SU-DHL-6 (cell line): Measurements from ENCODE around the gene PPP6R3.
"Not testable (repeated sequence)": the region's sequence is repeated elsewhere in the genome, so short reads cannot be mapped to it uniquely, and the experiment has no call there.

Experiments used
- H2AFZ ChIP-seq: fragments of 200-600 bp; sonication (generic); 2 replicates; pipeline ENCODE4 v1.6.1; 2014; ENCODE audit warnings: low read depth, mild to moderate bottlenecking, moderate library complexity, mixed read lengths, antibody characterized with exemption, low read length; ENCODE audit not compliant: severe bottlenecking
- H3F3A ChIP-seq: fragments of 200-600 bp; shearing (Covaris generic); 2 replicates; pipeline ENCODE4 v1.6.0; 2016; ENCODE audit warnings: antibody characterized with exemption, mild to moderate bottlenecking; ENCODE audit not compliant: insufficient read depth
- H3K27ac ChIP-seq: fragments of 200-600 bp; sonication (generic); 2 replicates; pipeline ENCODE4 v1.5.1; 2016; ENCODE audit warnings: low read depth, mild to moderate bottlenecking, low read length, moderate library complexity, mixed read lengths
- H3K27me3 ChIP-seq: fragments of 200-600 bp; sonication (generic), shearing (Covaris generic); 2 replicates; pipeline ENCODE4 v1.6.0; 2014; ENCODE audit warnings: mild to moderate bottlenecking, low read length
- H3K36me3 ChIP-seq: fragments of 200-600 bp; sonication (generic); 2 replicates; pipeline ENCODE4 v1.6.1; 2014; ENCODE audit warnings: mild to moderate bottlenecking, low read length, mixed read lengths
- H3K4me2 ChIP-seq: fragments of 300-600, 200-600 bp; shearing (Covaris generic), sonication (generic); 2 replicates; pipeline ENCODE4 v1.6.0; 2014; ENCODE audit warnings: low read length, low read depth, mild to moderate bottlenecking; ENCODE audit not compliant: poor library complexity, severe bottlenecking
- H3K4me3 ChIP-seq: fragments of 200-600 bp; sonication (generic); 2 replicates; pipeline ENCODE4 v1.5.1; 2014; ENCODE audit warnings: antibody characterized with exemption, low read length, mild to moderate bottlenecking, mixed read lengths; ENCODE audit not compliant: insufficient read depth, poor library complexity, severe bottlenecking
- H3K79me2 ChIP-seq: fragments of 200-600 bp; sonication (generic); 2 replicates; pipeline ENCODE4 v1.6.1; 2014; ENCODE audit warnings: mild to moderate bottlenecking, low read length, moderate library complexity; ENCODE audit not compliant: insufficient read depth
- H3K9ac ChIP-seq: fragments of 200-600 bp; sonication (generic); 2 replicates; pipeline ENCODE4 v1.7.0; 2014; ENCODE audit warnings: mild to moderate bottlenecking, low read length
- H3K9me2 ChIP-seq: fragments of 200-600 bp; sonication (generic); replicated peaks from 2 replicates; pipeline ENCODE4 v1.6.1; 2014; ENCODE audit warnings: low read length; ENCODE audit not compliant: insufficient read depth
- H3K9me3 ChIP-seq: fragments of 200-600 bp; sonication (generic); 2 replicates; pipeline ENCODE4 v1.6.1; 2014; ENCODE audit warnings: low read length, mixed read lengths; ENCODE audit not compliant: insufficient read depth
- H4K20me1 ChIP-seq: fragments of 200-600 bp; sonication (generic); 2 replicates; pipeline ENCODE4 v1.6.1; 2014; ENCODE audit warnings: low read depth, mild to moderate bottlenecking, antibody characterized with exemption, low read length, moderate library complexity, mixed read lengths
- CTCF ChIP-seq: fragments of 200-600 bp; sonication (generic); IDR thresholded peaks from one replicate; pipeline ENCODE4 v1.5.1; 2017; ENCODE audit warnings: antibody characterized with exemption, mild to moderate bottlenecking, low read length, moderate library complexity; ENCODE audit not compliant: insufficient read depth, poor library complexity, severe bottlenecking
- EZH2phosphoT487 ChIP-seq: fragments of 200-600 bp; sonication (generic), shearing (Covaris generic); conservative IDR thresholded peaks from 2 replicates; pipeline ENCODE4 v1.6.1; 2018; ENCODE audit warnings: mild to moderate bottlenecking, antibody characterized with exemption, low read length, moderate library complexity, mixed read lengths

PPP6R3 gene

DNA sequence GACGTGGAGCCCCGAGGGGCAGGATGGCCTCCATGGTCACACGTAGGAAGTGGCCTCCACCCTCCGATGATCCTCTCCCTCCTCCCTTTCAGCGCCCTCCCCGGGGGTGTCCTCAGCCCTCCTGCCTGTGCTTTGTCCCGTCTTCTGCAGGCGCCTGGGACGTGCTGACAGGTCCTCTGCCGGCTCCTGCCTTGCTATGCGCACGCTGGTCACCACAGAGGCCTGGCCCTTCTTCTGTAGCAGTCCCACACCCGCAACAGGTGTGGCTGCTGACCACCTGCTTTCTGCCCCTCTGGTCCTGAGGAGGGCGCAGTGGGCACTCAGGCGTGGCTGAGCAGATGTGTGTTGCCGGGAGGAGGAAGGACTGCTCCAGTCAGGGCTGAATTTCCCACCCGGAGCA lies 27.7 kb upstream of the PPP6R3 start:
- H3K9me2 ChIP-seq = no peaks in the 10 kb centered on the region
- H3K79me2 ChIP-seq = no peaks in the 10 kb centered on the region
- no peak overlapping the region for H3K27ac ChIP-seq
- no peaks in the 10 kb centered on the region for H3F3A ChIP-seq
- H3K9ac ChIP-seq = no peak overlapping the region
- no peaks in the 10 kb centered on the region for H4K20me1 ChIP-seq
- no peaks in the 10 kb centered on the region for H3K27me3 ChIP-seq
- H3K4me3 ChIP-seq = no peak overlapping the region
- H3K36me3 ChIP-seq = no peaks in the 10 kb centered on the region
- no peak overlapping the region for H2AFZ ChIP-seq
- peaks cover 7% of the 10 kb centered on the region; the same call in 1 of the 2 replicates for H3K9me3 ChIP-seq
- TF ChIP-seq CTCF (no peak), EZH2phosphoT487 (no peak)
- H3K4me2 ChIP-seq = no peak overlapping the region

DNA sequence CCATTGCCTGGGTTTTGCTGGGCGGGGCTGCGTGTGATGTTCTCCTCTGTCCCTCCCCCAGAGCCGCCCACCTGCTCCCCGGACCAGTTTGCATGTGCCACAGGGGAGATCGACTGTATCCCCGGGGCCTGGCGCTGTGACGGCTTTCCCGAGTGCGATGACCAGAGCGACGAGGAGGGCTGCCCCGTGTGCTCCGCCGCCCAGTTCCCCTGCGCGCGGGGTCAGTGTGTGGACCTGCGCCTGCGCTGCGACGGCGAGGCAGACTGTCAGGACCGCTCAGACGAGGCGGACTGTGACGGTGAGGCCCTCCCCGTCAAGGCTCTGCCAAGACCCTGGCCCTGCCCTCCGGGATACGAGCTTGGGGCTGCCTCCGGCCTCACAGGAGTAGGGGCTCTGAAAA lies 27.0 kb upstream of the PPP6R3 start:
- Histone ChIP-seq H3K27ac (no peak overlapping the region), H3F3A (no peaks in the 10 kb centered on the region), H3K9me2 (no peaks in the 10 kb centered on the region), H4K20me1 (no peaks in the 10 kb centered on the region), H3K36me3 (no peaks in the 10 kb centered on the region), H3K4me2 (no peak overlapping the region), H3K4me3 (no peak overlapping the region), H3K27me3 (no peaks in the 10 kb centered on the region), H3K9ac (no peak overlapping the region), H3K79me2 (no peaks in the 10 kb centered on the region), H2AFZ (no peak overlapping the region), H3K9me3 (peaks cover 7% of the 10 kb centered on the region; the same call in 1 of the 2 replicates)
- TF ChIP-seq CTCF (no peak), EZH2phosphoT487 (no peak)

DNA sequence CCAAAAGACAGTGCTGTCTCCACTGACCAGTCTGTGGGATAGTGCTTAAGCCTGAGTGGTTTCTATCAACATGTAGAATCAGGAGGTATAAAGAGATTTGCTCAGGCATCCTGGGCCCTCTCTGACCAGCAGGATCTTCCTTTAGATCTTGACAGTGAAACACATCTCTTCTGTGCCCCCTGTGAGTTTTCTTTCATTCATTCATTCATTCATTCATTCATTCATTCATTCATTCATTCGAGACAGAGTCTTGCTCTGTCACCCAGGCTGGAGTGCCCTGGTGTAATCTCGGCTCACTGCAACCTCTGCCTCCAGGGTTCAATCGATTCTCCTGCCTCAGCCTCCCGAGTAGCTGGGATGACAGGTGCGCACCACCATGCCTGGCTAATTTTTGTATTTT lies 26.4 kb upstream of the PPP6R3 start:
- not testable (repeated sequence) for H3K4me2 ChIP-seq, H3K9ac ChIP-seq, H3K36me3 ChIP-seq, H3K27ac ChIP-seq, H3K9me3 ChIP-seq, H3K9me2 ChIP-seq, H3F3A ChIP-seq, H3K79me2 ChIP-seq, H2AFZ ChIP-seq, H3K4me3 ChIP-seq, H3K27me3 ChIP-seq, H4K20me1 ChIP-seq

DNA sequence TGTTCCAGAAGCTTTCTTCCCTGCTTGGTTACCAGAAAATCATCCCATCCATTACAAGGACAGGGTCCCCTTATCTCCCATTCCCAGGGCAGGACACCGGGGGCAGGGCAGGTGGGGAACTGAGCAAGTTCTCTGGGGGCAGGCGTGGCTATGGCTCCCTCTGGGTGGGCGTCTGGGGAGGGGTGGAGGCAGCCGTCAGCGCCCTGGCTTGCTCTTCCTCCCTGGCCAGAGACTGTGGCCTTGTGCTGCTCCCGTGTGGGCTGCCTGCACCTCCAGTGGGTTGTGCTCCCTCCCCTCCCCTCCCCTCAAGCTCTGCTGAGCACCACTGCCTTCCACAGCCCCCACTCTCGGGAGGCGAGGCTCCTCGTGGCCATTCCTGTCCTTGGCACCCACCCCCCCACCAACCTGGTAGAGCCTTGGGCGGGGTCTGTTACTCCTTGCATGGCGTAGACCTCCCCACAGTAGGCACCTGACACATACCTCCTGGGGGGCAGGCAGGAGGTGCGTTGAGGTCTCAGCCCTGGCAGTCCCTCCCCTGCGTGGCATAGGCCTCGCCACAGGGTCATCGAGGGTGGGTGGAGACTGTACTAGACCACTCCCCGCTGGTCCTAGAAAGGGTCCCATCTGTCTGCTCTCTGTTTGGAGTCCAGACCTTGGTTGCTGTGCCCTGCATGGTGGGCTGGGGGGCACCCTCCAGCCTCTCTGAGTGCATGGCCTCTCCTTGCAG lies 24.2 kb upstream of the PPP6R3 start:
- Histone ChIP-seq H3K9me2 (no peaks in the 10 kb centered on the region), H2AFZ (no peak overlapping the region), H3F3A (no peaks in the 10 kb centered on the region), H3K4me2 (no peak overlapping the region), H3K4me3 (no peak overlapping the region), H3K79me2 (no peaks in the 10 kb centered on the region), H3K36me3 (no peaks in the 10 kb centered on the region), H3K9ac (no peak overlapping the region), H3K27me3 (no peaks in the 10 kb centered on the region), H4K20me1 (no peaks in the 10 kb centered on the region), H3K9me3 (no peaks in the 10 kb centered on the region), H3K27ac (no peak overlapping the region)
- no peak for TF ChIP-seq CTCF
- TF ChIP-seq EZH2phosphoT487 = no peak
